SKM-1 (cell line): ENCODE measurements around the gene DPP9.
"Not testable (repeated sequence)": the region's sequence is repeated elsewhere in the genome, so short reads cannot be mapped to it uniquely, and the experiment has no call there.

Source experiments
- DNase-seq: peaks from one replicate; lab custom pipeline; 2025; ENCODE audit not compliant: unreplicated experiment; lab: John Stamatoyannopoulos, UW

The DPP9 gene

GRCh38 chr19:4740092-4740491 lies 16.4 kb upstream of the DPP9 start:
- DNase-seq, result no peak

- no peak for DNase-seq
These were observed 15.1 kb upstream of the DPP9 start for GRCh38 chr19:4738734-4739133.

- no peak for DNase-seq
These were observed 14.4 kb upstream of the DPP9 start for GRCh38 chr19:4737955-4738600.

GRCh38 chr19:4733755-4734345 lies 10.2 kb upstream of the DPP9 start:
- DNase-seq, result no peak

- DNase-seq, result peak; percentile 48
These were observed 9.1 kb upstream of the DPP9 start for GRCh38 chr19:4732680-4733114.

GRCh38 chr19:4730740-4731171 lies 7.1 kb upstream of the DPP9 start:
- DNase-seq, result no peak

GRCh38 chr19:4728871-4729270 lies 5.2 kb upstream of the DPP9 start:
- DNase-seq, result no peak

GRCh38 chr19:4722671-4723594 lies 709 bp downstream of the DPP9 start:
- DNase-seq, result no peak

GRCh38 chr19:4721196-4721595 lies 2.4 kb downstream of the DPP9 start:
- DNase-seq, result no peak

GRCh38 chr19:4720037-4720700 lies 3.5 kb downstream of the DPP9 start:
- no peak for DNase-seq

GRCh38 chr19:4719499-4719866 lies 4.2 kb downstream of the DPP9 start:
- no peak for DNase-seq

- DNase-seq, result no peak
These were observed 5.5 kb downstream of the DPP9 start for GRCh38 chr19:4717966-4718701.

GRCh38 chr19:4717191-4717965 lies 6.3 kb downstream of the DPP9 start:
- DNase-seq, result no peak

- DNase-seq, result no peak
These were observed 8.0 kb downstream of the DPP9 start for GRCh38 chr19:4715529-4716221.

- DNase-seq, result not testable (repeated sequence)
These were observed 8.5 kb downstream of the DPP9 start for GRCh38 chr19:4715178-4715528.

- no peak for DNase-seq
These were observed 9.6 kb downstream of the DPP9 start for GRCh38 chr19:4714016-4714415.

GRCh38 chr19:4713384-4713951 lies 10.2 kb downstream of the DPP9 start:
- DNase-seq, result no peak

- no peak for DNase-seq
These were observed 10.9 kb downstream of the DPP9 start for GRCh38 chr19:4712771-4713170.

- DNase-seq, result no peak
These were observed 12.4 kb downstream of the DPP9 start for GRCh38 chr19:4711211-4711610.
